Measurements from ENCODE around the gene TIAL1.

DNA sequence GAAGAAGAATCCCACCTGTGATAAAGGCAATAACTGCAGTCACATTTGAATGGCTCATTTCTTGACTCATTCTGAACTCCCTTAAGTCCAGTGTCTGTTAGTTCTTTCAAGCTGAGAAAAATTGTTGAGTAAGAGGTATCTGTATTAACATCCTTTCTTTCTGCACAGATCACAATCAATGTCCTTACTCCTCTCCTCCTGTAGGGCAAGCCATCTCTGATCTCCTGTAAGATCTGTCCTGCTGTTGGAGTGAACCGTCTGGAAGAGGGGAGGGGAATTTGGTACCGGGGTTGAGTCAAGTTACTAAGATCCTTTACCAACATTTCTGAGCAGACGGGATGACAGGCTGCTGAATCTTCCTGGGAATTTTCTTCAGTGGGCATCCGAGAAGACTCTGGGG lies 34.7 kb downstream of the TIAL1 start:
- no peak for TF ChIP-seq POLR2AphosphoS5 (IDR thresholded peaks at IDR 0.05)
- TF ChIP-seq, protein P1, sequence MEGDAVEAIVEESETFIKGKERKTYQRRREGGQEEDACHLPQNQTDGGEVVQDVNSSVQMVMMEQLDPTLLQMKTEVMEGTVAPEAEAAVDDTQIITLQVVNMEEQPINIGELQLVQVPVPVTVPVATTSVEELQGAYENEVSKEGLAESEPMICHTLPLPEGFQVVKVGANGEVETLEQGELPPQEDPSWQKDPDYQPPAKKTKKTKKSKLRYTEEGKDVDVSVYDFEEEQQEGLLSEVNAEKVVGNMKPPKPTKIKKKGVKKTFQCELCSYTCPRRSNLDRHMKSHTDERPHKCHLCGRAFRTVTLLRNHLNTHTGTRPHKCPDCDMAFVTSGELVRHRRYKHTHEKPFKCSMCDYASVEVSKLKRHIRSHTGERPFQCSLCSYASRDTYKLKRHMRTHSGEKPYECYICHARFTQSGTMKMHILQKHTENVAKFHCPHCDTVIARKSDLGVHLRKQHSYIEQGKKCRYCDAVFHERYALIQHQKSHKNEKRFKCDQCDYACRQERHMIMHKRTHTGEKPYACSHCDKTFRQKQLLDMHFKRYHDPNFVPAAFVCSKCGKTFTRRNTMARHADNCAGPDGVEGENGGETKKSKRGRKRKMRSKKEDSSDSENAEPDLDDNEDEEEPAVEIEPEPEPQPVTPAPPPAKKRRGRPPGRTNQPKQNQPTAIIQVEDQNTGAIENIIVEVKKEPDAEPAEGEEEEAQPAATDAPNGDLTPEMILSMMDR (IDR thresholded peaks at IDR 0.05) = no peak
- no peak for TF ChIP-seq POLR2A (IDR thresholded peaks at IDR 0.05)
